CD8-positive, alpha-beta T cell (primary cell): ENCODE results near the gene TCEAL2. TPM values are rescaled to one million over a fixed set of nuclear protein-coding genes. Genes with fewer than 3 reads are reported as not detected.

Experiments
- total RNA-seq, 46 experiments: library from RNA in 2 of 46; stranded (reverse) in 2 of 46; gene quantifications; one replicate each; pipeline ENCODE4 v1.2.3 and lab custom pipeline; 2021 to 2026

TCEAL2 gene
- total RNA-seq, 2 experiments from 2014 or later: 0.42 to 0.68 TPM

Other genes with a start within 250 kb of the TCEAL2 start
- 10 to 100 TPM; 15.2 to 15.7 TPM for gene ZMAT1, start 193.7 kb upstream of the TCEAL2 start, total RNA-seq
- gene TCEAL6, start 16.8 kb downstream of the TCEAL2 start, total RNA-seq: not detected
- 10 to 100 TPM; 14.0 to 14.4 TPM for gene BEX5, start 30.3 kb downstream of the TCEAL2 start, total RNA-seq
- not detected for gene TCP11X1, start 89.6 kb downstream of the TCEAL2 start, total RNA-seq
- not detected for gene NXF2, start 121.5 kb downstream of the TCEAL2 start, total RNA-seq